Panc1 (cell line): ENCODE data around the gene CLIP1. TPM values are rescaled to one million over a fixed set of nuclear protein-coding genes. Genes with fewer than 3 reads are reported as not detected.
"Not testable (repeated sequence)": the region's sequence is repeated elsewhere in the genome, so short reads cannot be mapped to it uniquely, and the experiment has no call there.

ENCODE experiments used
- ATAC-seq: fragments of 200-7000 bp; cut with Tn5 transposase; 2 replicates; pipeline ENCODE4 v1.9.1; 2020; ENCODE audit warnings: mild to moderate bottlenecking, moderate library complexity
- BruUV-seq: library from RNA; stranded (reverse); fragments of 400-500 nt; replicated peaks from 2 replicates; lab custom pipeline; 2021; lab: Mats Ljungman, UMichigan
- CTCF ChIA-PET: fragments of 300-600 bp; sonication (Branson Sonifier 250); formaldehyde crosslinking; loops from one replicate; lab custom pipeline; 2022; ENCODE audit warnings: antibody characterized with exemption; lab: Charles Lee
- POLR2A ChIA-PET: fragments of 300-600 bp; sonication (Branson Sonifier 250); formaldehyde crosslinking; loops from one replicate; lab custom pipeline; 2022; ENCODE audit warnings: antibody characterized with exemption; lab: Charles Lee
- DNase-seq: peaks from one replicate; pipeline ENCODE4 v3.0.0-alpha.2; 2010; ENCODE audit warnings: low read depth, low spot score
- H3K27ac ChIP-seq: 2 replicates; pipeline ENCODE4 v1.5.1; 2011; ENCODE audit warnings: mild to moderate bottlenecking, low read length, inconsistent platforms
- H3K27me3 ChIP-seq: fragments of 200-500 bp; sonication (Bioruptor generic); 2 replicates; pipeline ENCODE4 v1.6.0; 2014; ENCODE audit warnings: low read length, inconsistent platforms; ENCODE audit not compliant: control insufficient read depth, insufficient read depth
- H3K36me3 ChIP-seq: fragments of 200-500 bp; sonication (Bioruptor generic); 2 replicates; pipeline ENCODE4 v1.5.1; 2014; ENCODE audit warnings: inconsistent platforms, mild to moderate bottlenecking, low read length, moderate library complexity; ENCODE audit not compliant: control insufficient read depth, insufficient read depth
- H3K4me1 ChIP-seq: 2 replicates; pipeline ENCODE4 v1.5.1; 2011; ENCODE audit warnings: inconsistent platforms, mild to moderate bottlenecking, low read length, moderate library complexity; ENCODE audit not compliant: control insufficient read depth, insufficient read depth
- H3K4me3 ChIP-seq, 2 experiments: 2 replicates each; pipeline ENCODE4 v1.5.1; 2011 to 2012; ENCODE audit warnings: low read depth in 2 of 2, low read length in 2 of 2, mild to moderate bottlenecking in 2 of 2, inconsistent platforms in 1 of 2, moderate library complexity in 1 of 2
- H3K9me3 ChIP-seq: fragments of 200-500 bp; sonication (Bioruptor generic); 2 replicates; pipeline ENCODE4 v1.5.1; 2014; ENCODE audit warnings: low read depth, mild to moderate bottlenecking, inconsistent platforms, low read length, moderate library complexity; ENCODE audit not compliant: control insufficient read depth, insufficient read depth
- CTCF ChIP-seq: fragments of 450-650 bp; IDR thresholded peaks from 2 replicates; pipeline ENCODE4 v1.5.1; 2017; ENCODE audit warnings: mild to moderate bottlenecking
- POLR2AphosphoS5 ChIP-seq: IDR thresholded peaks from 2 replicates; pipeline ENCODE4 v1.6.1; 2012; ENCODE audit warnings: mild to moderate bottlenecking, low read depth, low read length, moderate library complexity
- REST ChIP-seq, 2 experiments: IDR thresholded peaks; 2 replicates each; pipeline ENCODE4 v1.6.1; 2011 to 2012; ENCODE audit warnings: low read depth in 2 of 2, control low read depth in 1 of 2, low read length in 1 of 2, mild to moderate bottlenecking in 1 of 2, moderate library complexity in 1 of 2; ENCODE audit not compliant: insufficient read depth in 1 of 2
- SIN3A ChIP-seq: IDR thresholded peaks from 2 replicates; pipeline ENCODE4 v1.6.1; 2012; ENCODE audit warnings: low read depth, mild to moderate bottlenecking, low read length, moderate library complexity, borderline replicate concordance; ENCODE audit not compliant: insufficient read depth
- TCF7L2 ChIP-seq: IDR thresholded peaks from 2 replicates; pipeline ENCODE4 v1.6.1; 2011; ENCODE audit warnings: mild to moderate bottlenecking, low read depth, low read length, inconsistent platforms
- in situ Hi-C: cut with HindIII; loops from 2 replicates; pipeline ENCODE4 v1.10.0; 2016; ENCODE audit warnings: low sequenced_read_pairs, low pct_unique_long_range_greater_than_20kb
- intact Hi-C: fragments of 100-400 bp; cut with micrococcal nuclease; formaldehyde crosslinking; loops from one replicate; pipeline ENCODE4 v1.10.0; 2022; ENCODE audit not compliant: unreplicated experiment
- total RNA-seq: library from RNA; stranded (reverse); gene quantifications from one replicate; pipeline ENCODE4 v1.2.1, GENCODE V29; 2021; ENCODE audit not compliant: unreplicated experiment

Gene CLIP1
- total RNA-seq, 1 experiment from 2014 or later, result 117 TPM

- Histone ChIP-seq H3K4me1 (peaks cover 15% of the 10 kb centered on the region), H3K27me3 (no peaks in the 10 kb centered on the region), H3K27ac (no peak overlapping the region), H3K36me3 (no peaks in the 10 kb centered on the region), H3K4me3 (no peak overlapping the region), H3K9me3 (no peaks in the 10 kb centered on the region)
- in situ Hi-C loops, result no loop called here
- no peak for TF ChIP-seq TCF7L2
- TF ChIP-seq POLR2AphosphoS5, result no peak
- TF ChIP-seq CTCF, result no peak
- no peak for TF ChIP-seq REST (IDR thresholded peaks at IDR 0.05; ENCODE audit: insufficient read depth in 1 of 2, low read depth in 2 of 2, low read length in 1 of 2)
- TF ChIP-seq SIN3A, result no peak
- BruUV-seq, result no TSS peak
- intact Hi-C loops, result no loop called here
- ChIA-PET POLR2A (no interaction called here), CTCF (interaction anchor here (0.6 kb wide), 1 partner anchor 42 kb away, joined by 4 read pairs; no protein-coding TSS in a partner anchor)
- DNase-seq (no peak), ATAC-seq (no peak)
Observed at GRCh38 chr12:122435186-122435585, 12.7 kb upstream of the CLIP1 start.

GRCh38 chr12:122429043-122429442 lies 6.6 kb upstream of the CLIP1 start:
- POLR2A ChIA-PET, H3K27ac ChIP-seq, ATAC-seq, CTCF ChIA-PET, H3K36me3 ChIP-seq, H3K9me3 ChIP-seq, BruUV-seq, DNase-seq, H3K27me3 ChIP-seq, H3K4me1 ChIP-seq, in situ Hi-C loops, intact Hi-C loops, H3K4me3 ChIP-seq: not testable (repeated sequence)

- H3K4me3 ChIP-seq, result no peak overlapping the region
- BruUV-seq, result no TSS peak
- CTCF ChIA-PET, result no interaction called here
Observed at GRCh38 chr12:122427403-122427802, 4.9 kb upstream of the CLIP1 start.

More at GRCh38 chr12:122427403-122427802, 4.9 kb upstream of the CLIP1 start:
- TF ChIP-seq POLR2AphosphoS5 (no peak), CTCF (no peak)
- no peak for ATAC-seq
- in situ Hi-C loops (no loop called here), intact Hi-C loops (no loop called here)
- Histone ChIP-seq H3K27ac (no peak overlapping the region), H3K27me3 (no peaks in the 10 kb centered on the region), H3K9me3 (no peaks in the 10 kb centered on the region), H3K36me3 (no peaks in the 10 kb centered on the region), H3K4me1 (peaks cover 13% of the 10 kb centered on the region)
- no peak for DNase-seq
- POLR2A ChIA-PET, result interaction anchor here (0.7 kb wide), 1 partner anchor 1463 kb away, joined by 5 read pairs; no protein-coding TSS in a partner anchor
